ENCODE measurements around the gene GALNT2. TPM values are rescaled to one million over a fixed set of nuclear protein-coding genes. Genes with fewer than 3 reads are reported as not detected.

The GALNT2 gene
- total and polyA plus RNA-seq, 9 of the 15 experiments (the other 6 are each of a cell fraction or from before 2014, with no cell fraction given), result 1.6 to 106 (median 51.9) TPM

GRCh38 chr1:230049731-230050130, 17.3 kb upstream of the GALNT2 start (continued):
- TF ChIP-seq REST (IDR thresholded peaks at IDR 0.05; ENCODE audit: borderline replicate concordance) (0 out of 2 replicates have a peak, but pooled peaks have one; percentile 14), REST (CRISPR knock-in tag; IDR thresholded peaks at IDR 0.05; ENCODE audit: low read depth) (no peak), HDAC6 (IDR thresholded peaks at IDR 0.05; ENCODE audit: low read depth, low read length) (no peak), TRIM28 (IDR thresholded peaks at IDR 0.05) (no peak), PBX2 (CRISPR knock-in tag; IDR thresholded peaks at IDR 0.05; ENCODE audit: low read depth) (no peak), PBX2 (tag; conservative IDR thresholded peaks at IDR 0.05; ENCODE audit: low read depth) (peak; percentile 83), MIER1 (IDR thresholded peaks at IDR 0.05; ENCODE audit: low read depth) (no peak), FUS (optimal IDR thresholded peaks at IDR 0.05; ENCODE audit: low read depth, low read length) (no peak)

Measured in K562 (cell line).